ENCODE measurements around the gene PLCH2.
"Not testable (repeated sequence)": the region's sequence is repeated elsewhere in the genome, so short reads cannot be mapped to it uniquely, and the experiment has no call there.

PLCH2 gene

DNA sequence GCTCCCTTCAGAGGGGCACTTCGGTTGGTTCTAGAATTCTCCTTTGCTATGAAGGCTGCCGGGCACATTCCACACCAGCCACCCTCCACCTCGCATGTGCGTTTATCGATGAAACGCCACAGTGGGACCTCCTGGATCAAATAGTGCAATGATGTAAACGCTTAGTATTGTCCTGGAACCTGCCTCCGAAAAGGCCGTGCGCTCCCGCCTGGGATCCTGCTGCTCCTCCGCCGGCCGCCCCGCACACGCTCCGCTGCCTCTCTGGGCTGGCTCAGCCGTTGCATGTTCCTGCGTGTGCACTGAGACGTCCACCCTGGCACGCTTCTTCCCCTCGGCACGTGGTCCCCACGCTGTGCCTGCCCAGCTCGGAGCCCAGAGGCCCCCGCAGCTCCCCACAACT lies 76.1 kb downstream of the PLCH2 start:
- no peak overlapping the region for H2AFZ ChIP-seq (ENCODE audit: low read length)
- no peaks in the 10 kb centered on the region for H4K20me1 ChIP-seq (ENCODE audit: insufficient read depth, low read length)
- no peak overlapping the region for H3K4me2 ChIP-seq (ENCODE audit: low read length)
- no peaks in the 10 kb centered on the region for H3K36me3 ChIP-seq (ENCODE audit: insufficient read depth, low read length)
- no peaks in the 10 kb centered on the region for H3K9me3 ChIP-seq (ENCODE audit: low read length)
- no peaks in the 10 kb centered on the region for H3F3A ChIP-seq (ENCODE audit: insufficient read depth, low read length)
- no peak overlapping the region for H3K4me3 ChIP-seq (ENCODE audit: low read depth, low read length, poor library complexity, severe bottlenecking)
- H3K9ac ChIP-seq (ENCODE audit: low read length): no peak overlapping the region
- no peak overlapping the region for H3K27ac ChIP-seq (ENCODE audit: low read depth, low read length, poor library complexity, severe bottlenecking)
- H3K79me2 ChIP-seq (ENCODE audit: insufficient read depth, low read length): no peaks in the 10 kb centered on the region
- peaks cover 37% of the 10 kb centered on the region for H3K4me1 ChIP-seq (ENCODE audit: insufficient read depth, low read length, severe bottlenecking)
- H3K27me3 ChIP-seq (ENCODE audit: insufficient read depth, low read length): no peaks in the 10 kb centered on the region
- no peaks in the 10 kb centered on the region for H3K9me2 ChIP-seq (ENCODE audit: low read depth, low read length)
- TF ChIP-seq EZH2 (IDR thresholded peaks at IDR 0.05; ENCODE audit: borderline replicate concordance, low read length): no peak
- TF ChIP-seq, protein P1, sequence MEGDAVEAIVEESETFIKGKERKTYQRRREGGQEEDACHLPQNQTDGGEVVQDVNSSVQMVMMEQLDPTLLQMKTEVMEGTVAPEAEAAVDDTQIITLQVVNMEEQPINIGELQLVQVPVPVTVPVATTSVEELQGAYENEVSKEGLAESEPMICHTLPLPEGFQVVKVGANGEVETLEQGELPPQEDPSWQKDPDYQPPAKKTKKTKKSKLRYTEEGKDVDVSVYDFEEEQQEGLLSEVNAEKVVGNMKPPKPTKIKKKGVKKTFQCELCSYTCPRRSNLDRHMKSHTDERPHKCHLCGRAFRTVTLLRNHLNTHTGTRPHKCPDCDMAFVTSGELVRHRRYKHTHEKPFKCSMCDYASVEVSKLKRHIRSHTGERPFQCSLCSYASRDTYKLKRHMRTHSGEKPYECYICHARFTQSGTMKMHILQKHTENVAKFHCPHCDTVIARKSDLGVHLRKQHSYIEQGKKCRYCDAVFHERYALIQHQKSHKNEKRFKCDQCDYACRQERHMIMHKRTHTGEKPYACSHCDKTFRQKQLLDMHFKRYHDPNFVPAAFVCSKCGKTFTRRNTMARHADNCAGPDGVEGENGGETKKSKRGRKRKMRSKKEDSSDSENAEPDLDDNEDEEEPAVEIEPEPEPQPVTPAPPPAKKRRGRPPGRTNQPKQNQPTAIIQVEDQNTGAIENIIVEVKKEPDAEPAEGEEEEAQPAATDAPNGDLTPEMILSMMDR (IDR thresholded peaks at IDR 0.05; ENCODE audit: low read length): no peak

- not testable (repeated sequence) for H3K4me2 ChIP-seq (ENCODE audit: low read length); H3K4me3 ChIP-seq (ENCODE audit: low read depth, low read length, poor library complexity, severe bottlenecking); H3F3A ChIP-seq (ENCODE audit: insufficient read depth, low read length); H3K36me3 ChIP-seq (ENCODE audit: insufficient read depth, low read length); H2AFZ ChIP-seq (ENCODE audit: low read length); H4K20me1 ChIP-seq (ENCODE audit: insufficient read depth, low read length); H3K9ac ChIP-seq (ENCODE audit: low read length); H3K9me2 ChIP-seq (ENCODE audit: low read depth, low read length); H3K9me3 ChIP-seq (ENCODE audit: low read length); H3K79me2 ChIP-seq (ENCODE audit: insufficient read depth, low read length); H3K27ac ChIP-seq (ENCODE audit: low read depth, low read length, poor library complexity, severe bottlenecking); H3K27me3 ChIP-seq (ENCODE audit: insufficient read depth, low read length)
- peaks cover 28% of the 10 kb centered on the region for H3K4me1 ChIP-seq (ENCODE audit: insufficient read depth, low read length, severe bottlenecking)
Observed at GRCh38 chr1:2553076-2553475, 77.0 kb downstream of the PLCH2 start.

- Histone ChIP-seq H2AFZ (ENCODE audit: low read length) (no peak overlapping the region), H3F3A (ENCODE audit: insufficient read depth, low read length) (no peaks in the 10 kb centered on the region), H3K4me3 (ENCODE audit: low read depth, low read length, poor library complexity, severe bottlenecking) (no peak overlapping the region), H3K9ac (ENCODE audit: low read length) (no peak overlapping the region), H4K20me1 (ENCODE audit: insufficient read depth, low read length) (no peaks in the 10 kb centered on the region), H3K9me2 (ENCODE audit: low read depth, low read length) (no peaks in the 10 kb centered on the region), H3K27me3 (ENCODE audit: insufficient read depth, low read length) (no peaks in the 10 kb centered on the region), H3K4me1 (ENCODE audit: insufficient read depth, low read length, severe bottlenecking) (peaks cover 19% of the 10 kb centered on the region), H3K9me3 (ENCODE audit: low read length) (no peaks in the 10 kb centered on the region), H3K27ac (ENCODE audit: low read depth, low read length, poor library complexity, severe bottlenecking) (no peak overlapping the region), H3K79me2 (ENCODE audit: insufficient read depth, low read length) (no peaks in the 10 kb centered on the region), H3K4me2 (ENCODE audit: low read length) (no peak overlapping the region), H3K36me3 (ENCODE audit: insufficient read depth, low read length) (no peaks in the 10 kb centered on the region)
- no peak for TF ChIP-seq EZH2 (IDR thresholded peaks at IDR 0.05; ENCODE audit: borderline replicate concordance, low read length)
- TF ChIP-seq, protein P1 (IDR thresholded peaks at IDR 0.05; ENCODE audit: low read length): no peak
Observed at GRCh38 chr1:2553871-2554620, 78.0 kb downstream of the PLCH2 start.
